Stimulated activated CD4-positive, alpha-beta T cell treated with anti-CD3 and anti-CD28 coated beads, Interleukin-2, amount 100 ng/mL, for 48 hours (primary cell): ENCODE results near the gene RTN4RL2.

Experiments
- DNase-seq, 2 donors: peaks; one replicate each; pipeline ENCODE4 v3.0.0-alpha.2; 2020

RTN4RL2 gene

GRCh38 chr11:57460022-57460757 lies at the start of gene RTN4RL2:
Gene RTN4RL2 (plus strand): TSS chr11:57460528. CDS start chr11:57460866, 338 bp downstream.
- peak; percentile 39 to 43 for DNase-seq

DNA sequence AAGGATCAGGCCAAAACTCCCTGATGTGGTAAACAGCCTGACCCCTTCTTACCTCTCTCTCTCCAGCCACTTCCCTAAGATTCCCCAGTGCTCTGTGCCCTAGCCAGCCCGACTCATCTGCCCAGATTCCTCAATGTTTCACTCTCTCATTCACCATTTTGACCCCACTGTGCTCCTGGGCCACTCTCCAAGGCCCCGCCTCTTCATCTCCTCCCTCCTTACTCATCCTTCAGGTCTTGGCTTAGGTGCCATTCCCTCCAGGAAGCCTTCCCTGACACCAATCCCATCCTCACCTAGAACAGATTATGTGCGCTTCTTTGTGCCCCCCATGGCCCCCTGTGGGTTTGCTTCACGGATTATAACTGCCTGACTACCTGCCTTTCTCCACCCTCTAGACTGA lies 46.6 kb upstream of the RTN4RL2 start:
- no peak for DNase-seq

GRCh38 chr11:57414612-57415212 lies 45.6 kb upstream of the RTN4RL2 start:
- DNase-seq: no peak

GRCh38 chr11:57416436-57416835 lies 43.9 kb upstream of the RTN4RL2 start:
- no peak for DNase-seq

GRCh38 chr11:57417056-57417455 lies 43.3 kb upstream of the RTN4RL2 start:
- DNase-seq: no peak

DNA sequence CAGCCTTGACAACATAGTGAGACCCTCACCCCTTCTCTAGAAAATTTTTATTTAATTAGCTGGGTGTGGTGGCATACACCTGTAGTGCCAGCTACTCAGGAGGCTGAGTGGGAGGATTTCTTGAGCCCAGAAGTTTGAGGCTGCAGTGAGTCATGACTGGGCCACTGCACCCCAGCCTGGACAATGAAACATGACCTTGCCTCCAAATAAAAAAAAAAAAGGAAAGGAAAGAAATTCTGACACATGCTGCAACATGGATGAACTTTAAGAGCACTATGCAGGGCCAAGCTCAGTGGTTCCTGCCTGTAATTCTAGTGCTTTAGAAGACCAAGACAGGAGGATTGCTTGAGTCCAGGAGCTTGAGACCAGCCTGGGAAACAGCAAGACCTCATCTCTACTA lies 42.2 kb upstream of the RTN4RL2 start:
- no peak for DNase-seq

GRCh38 chr11:57419146-57419545 lies 41.2 kb upstream of the RTN4RL2 start:
- DNase-seq: no peak

DNA sequence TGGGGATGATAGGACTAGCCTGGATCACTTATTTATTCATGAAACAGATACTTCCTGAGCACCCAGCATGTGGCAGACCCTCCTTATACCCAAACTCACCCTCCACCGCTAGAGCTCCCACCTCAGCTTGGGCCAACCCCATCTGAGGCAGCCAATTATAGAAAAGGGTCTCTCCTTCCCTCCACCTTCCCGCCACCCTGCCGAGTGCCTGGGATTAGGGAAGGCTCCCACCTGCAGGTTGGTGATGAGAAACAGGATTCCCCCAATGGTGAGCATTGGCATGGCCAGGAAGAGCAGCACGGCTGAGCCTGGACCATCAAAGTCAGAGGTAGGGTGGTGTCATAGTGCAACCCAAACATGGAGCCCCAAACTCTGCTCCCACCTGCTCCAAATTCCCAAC lies 39.3 kb upstream of the RTN4RL2 start:
- no peak for DNase-seq

DNA sequence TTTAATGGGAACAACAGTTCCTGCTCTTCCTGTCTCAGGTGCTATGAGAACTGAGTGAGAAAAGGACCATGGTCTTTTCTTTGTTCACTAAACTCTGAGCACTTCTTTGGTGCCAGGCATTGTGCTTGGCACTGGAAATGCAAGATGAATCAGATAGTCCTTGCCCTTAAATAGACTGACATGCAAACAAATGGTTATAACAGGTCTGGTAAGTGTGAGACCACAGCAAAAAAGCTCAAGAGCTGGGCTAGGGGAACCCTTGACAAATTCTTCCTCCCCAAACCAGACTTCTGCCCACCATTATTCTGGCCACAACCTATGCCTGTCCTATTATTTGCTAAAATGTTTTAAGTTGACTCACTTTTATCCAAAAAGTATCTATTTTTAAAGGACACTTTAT lies 38.5 kb upstream of the RTN4RL2 start:
- DNase-seq: no peak

DNA sequence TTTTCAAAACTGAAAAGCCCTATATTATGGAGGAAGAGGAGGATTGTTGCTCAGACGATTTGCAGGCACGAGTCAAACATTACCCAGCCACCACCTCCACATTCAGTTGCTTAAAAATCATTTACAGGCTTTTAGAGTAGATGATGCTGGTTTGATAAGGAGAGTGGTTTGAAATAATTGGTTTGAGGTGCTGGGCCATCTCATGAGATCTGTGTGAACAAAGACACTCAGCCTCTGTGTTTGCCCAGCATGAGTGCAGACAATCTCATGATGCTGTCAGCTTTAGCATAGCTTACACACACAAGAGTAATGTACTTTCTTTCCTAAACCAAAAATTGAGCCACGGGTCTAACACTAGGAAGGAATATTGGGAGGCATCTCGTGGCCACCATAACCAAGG lies 37.7 kb upstream of the RTN4RL2 start:
- no peak for DNase-seq

- no peak for DNase-seq
Measured at GRCh38 chr11:57424137-57424791, 36.1 kb upstream of the RTN4RL2 start.

- DNase-seq: peak; percentile 77 to 80
Measured at GRCh38 chr11:57424792-57425564, 35.4 kb upstream of the RTN4RL2 start.

- peak in 1 of 2 donors; percentile 23 for DNase-seq
Measured at GRCh38 chr11:57425565-57426438, 34.5 kb upstream of the RTN4RL2 start.

DNA sequence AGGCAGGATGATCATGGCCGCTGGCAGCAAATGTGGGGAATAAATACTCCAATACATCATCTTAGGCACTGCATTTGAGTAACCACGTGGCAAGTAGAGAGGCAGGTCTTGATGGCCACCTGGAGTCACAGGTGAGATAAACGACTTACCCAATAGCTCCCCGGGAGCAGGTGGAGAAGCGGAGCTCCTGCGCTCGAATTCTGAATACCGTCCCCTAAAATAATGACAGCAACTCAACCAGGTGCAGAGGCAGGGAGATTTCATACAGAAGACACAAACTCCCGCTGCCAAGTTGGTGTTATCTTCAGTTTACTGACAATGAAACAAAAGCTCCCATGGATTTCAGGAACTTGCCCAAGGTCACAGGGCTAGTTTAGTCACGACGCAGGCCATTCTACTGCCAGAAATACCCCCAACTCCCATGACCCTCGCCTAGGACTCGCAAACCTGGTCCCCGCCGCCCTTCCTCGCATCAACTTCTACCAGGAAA lies 33.8 kb upstream of the RTN4RL2 start:
- DNase-seq: no peak

DNA sequence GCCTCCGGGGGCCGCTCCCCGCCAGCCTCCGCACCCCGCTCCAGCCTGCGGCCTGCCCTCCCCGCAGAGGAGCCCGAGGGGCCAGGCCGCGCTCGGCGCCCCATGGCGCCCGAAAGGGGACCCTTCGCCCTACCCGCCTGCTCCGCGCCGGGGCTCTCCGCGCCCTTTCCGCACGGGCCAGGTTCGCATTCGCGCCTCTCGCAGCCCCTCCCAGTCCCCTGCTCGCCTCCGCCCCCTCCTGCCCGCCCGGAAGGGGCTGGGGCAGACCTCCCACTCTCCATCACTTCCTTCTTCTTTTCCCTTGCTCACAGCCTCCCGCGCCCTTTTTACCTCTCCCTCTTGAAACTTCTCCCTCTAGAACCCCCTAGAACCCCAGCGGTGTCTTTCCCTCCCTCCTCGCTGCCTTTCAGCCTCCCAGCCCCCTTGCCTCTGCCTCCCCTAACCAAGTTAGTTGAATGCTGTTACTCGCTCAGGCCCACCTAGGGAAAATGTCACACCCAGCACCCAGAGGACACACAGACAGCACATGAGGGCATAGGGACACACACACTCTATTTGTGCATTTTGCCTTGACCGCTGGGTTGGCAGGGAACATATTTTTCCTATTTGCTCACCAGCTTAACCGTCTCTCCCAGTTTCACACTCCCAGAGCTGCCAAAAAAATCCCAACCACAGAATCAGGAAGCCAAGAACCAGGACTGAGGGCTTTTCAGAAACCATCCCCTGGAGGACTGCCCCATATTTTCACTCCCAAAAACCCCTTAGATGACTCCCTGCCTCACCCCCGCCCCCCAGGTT lies 33.2 kb upstream of the RTN4RL2 start, which contains the start of gene SLC43A3:
TSS of gene SLC43A3 (minus strand) at position 193 of the 798 bp plus-strand sequence. CDS start 949 bp downstream, outside the sequence.
- peak; percentile 71 to 75 for DNase-seq

GRCh38 chr11:57427727-57428082 lies 32.6 kb upstream of the RTN4RL2 start:
- no peak for DNase-seq

- no peak for DNase-seq
Measured at GRCh38 chr11:57428643-57429042, 31.7 kb upstream of the RTN4RL2 start.

GRCh38 chr11:57429946-57430345 lies 30.4 kb upstream of the RTN4RL2 start:
- no peak for DNase-seq

- no peak for DNase-seq
Measured at GRCh38 chr11:57430952-57431351, 29.4 kb upstream of the RTN4RL2 start.

DNA sequence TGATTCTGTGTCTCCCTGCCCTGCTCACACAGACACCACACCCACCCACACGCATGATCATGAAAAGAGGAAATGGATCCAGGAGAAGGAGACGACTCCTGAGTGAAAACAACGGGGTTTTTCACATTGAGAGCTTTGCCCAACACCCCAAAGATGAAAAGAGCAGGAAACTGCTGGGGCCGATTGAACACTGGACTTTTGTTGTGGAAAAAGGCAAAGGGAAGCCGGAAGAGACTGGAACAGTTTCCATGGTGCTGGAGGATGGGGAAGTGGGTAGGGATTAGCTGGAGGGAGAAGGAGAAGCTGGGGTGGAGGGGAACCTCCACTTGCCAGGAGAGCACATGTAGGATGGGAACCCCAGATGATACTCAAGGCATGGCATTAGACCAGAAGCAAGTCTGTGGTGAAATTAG lies 28.2 kb upstream of the RTN4RL2 start:
- no peak for DNase-seq

DNA sequence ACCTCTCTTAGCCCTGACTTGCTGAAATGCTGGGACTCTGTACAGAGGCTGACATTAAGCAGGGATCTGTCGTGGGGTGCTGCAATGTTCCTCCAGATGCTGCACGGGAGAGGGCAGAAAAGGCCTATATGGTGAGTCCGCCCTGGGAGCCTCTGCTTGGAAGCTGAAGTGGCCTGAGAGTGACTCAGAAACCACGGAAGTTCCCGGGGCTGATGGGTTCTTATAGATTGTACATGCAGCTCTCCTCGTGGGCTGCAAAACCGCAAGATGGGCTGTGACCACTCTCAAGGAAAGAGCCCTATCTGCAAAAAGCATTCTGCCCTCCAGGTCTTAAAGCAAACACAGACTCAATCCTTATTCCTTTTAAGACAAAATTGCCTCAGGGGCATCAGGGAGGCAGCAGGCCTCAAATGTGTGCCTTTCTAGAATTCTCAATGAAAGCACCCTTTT lies 27.6 kb upstream of the RTN4RL2 start:
- DNase-seq: no peak
